ENCODE results near the gene FOXP1. TPM values are rescaled to one million over a fixed set of nuclear protein-coding genes. Genes with fewer than 3 reads are reported as not detected.

The FOXP1 gene
- polyA plus RNA-seq, 1 donor (not counting 4 experiments of a cell fraction or from before 2014, with no cell fraction given): 14.6 TPM

DNA sequence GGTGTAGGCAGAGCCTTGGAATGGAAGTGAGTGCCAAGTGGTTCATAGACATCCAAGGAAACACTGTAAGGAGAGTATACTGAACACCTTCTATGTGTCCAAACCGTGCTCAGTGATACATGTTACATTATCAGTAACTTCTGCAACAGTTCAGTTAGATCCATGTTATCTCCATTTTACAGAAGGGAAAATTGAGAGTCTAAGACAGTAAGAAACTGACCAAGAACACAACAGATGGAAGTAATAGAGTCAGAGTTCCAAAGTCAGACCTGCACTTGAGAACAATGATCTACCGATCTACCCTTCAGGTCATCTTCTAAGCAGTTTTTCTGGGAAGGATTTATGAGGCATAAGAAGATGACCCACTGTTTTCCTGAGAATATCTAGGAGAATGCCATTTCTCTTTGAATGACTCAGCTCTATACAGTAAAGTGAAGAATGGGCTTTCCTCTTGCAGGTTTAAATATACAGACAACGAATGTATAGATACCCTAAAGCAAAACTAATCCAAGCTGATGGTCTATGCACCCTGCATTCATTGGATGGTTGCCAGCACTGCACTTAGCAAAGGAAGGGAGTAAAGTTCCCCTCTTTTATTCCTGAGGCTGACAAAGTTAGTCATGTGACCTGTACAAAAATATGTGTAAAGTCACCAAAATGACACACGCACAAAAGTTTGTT lies 667.0 kb downstream of the FOXP1 start:
- no peaks in the 10 kb centered on the region for H3K36me3 ChIP-seq (ENCODE audit: control insufficient read depth in 2 of 2, extremely low read depth in 1 of 2, insufficient read depth in 2 of 2, low read length in 2 of 2)
- no peaks in the 10 kb centered on the region for H3K27me3 ChIP-seq (ENCODE audit: control insufficient read depth, extremely low read depth, insufficient read depth, low read length)
- H3K4me1 ChIP-seq (ENCODE audit: control insufficient read depth, extremely low read depth, insufficient read depth, low read length): no peaks in the 10 kb centered on the region
- H3K9me3 ChIP-seq (ENCODE audit: control insufficient read depth, low read depth, low read length): no peaks in the 10 kb centered on the region
- dilution Hi-C loops (cut with MboI; ENCODE audit: extremely low pct_ligation_motif_present, low sequenced_read_pairs): no loop called here
- H3K4me2 ChIP-seq (ENCODE audit: control insufficient read depth, extremely low read depth, insufficient read depth, low read depth, low read length): no peak overlapping the region
- no peak overlapping the region for H2AFZ ChIP-seq (ENCODE audit: control insufficient read depth, low read length)
- H3K27ac ChIP-seq (ENCODE audit: control insufficient read depth, insufficient read depth, low read length): no peak overlapping the region
- H3K9ac ChIP-seq (ENCODE audit: control insufficient read depth, extremely low read depth, insufficient read depth, low read length): no peak overlapping the region
- no peaks in the 10 kb centered on the region for H3K9me1 ChIP-seq (ENCODE audit: control insufficient read depth, extremely low read depth, insufficient read depth, low read length)
- no peaks in the 10 kb centered on the region for H3K79me2 ChIP-seq (ENCODE audit: control insufficient read depth, insufficient read depth, low read length)
- no peak for FAIRE-seq
- no peak overlapping the region for H3K4me3 ChIP-seq (ENCODE audit: control insufficient read depth in 2 of 3, extremely low read depth in 1 of 3, insufficient read depth in 2 of 3, low read depth in 1 of 3, low read length in 3 of 3)
- no peak for DNase-seq (ENCODE audit: low read depth, low spot score)
- no peaks in the 10 kb centered on the region for H4K20me1 ChIP-seq (ENCODE audit: control insufficient read depth, extremely low read depth, insufficient read depth, low read length)
- TF ChIP-seq EZH2 (IDR thresholded peaks at IDR 0.05; ENCODE audit: low read length): no peak
- TF ChIP-seq, protein P1, sequence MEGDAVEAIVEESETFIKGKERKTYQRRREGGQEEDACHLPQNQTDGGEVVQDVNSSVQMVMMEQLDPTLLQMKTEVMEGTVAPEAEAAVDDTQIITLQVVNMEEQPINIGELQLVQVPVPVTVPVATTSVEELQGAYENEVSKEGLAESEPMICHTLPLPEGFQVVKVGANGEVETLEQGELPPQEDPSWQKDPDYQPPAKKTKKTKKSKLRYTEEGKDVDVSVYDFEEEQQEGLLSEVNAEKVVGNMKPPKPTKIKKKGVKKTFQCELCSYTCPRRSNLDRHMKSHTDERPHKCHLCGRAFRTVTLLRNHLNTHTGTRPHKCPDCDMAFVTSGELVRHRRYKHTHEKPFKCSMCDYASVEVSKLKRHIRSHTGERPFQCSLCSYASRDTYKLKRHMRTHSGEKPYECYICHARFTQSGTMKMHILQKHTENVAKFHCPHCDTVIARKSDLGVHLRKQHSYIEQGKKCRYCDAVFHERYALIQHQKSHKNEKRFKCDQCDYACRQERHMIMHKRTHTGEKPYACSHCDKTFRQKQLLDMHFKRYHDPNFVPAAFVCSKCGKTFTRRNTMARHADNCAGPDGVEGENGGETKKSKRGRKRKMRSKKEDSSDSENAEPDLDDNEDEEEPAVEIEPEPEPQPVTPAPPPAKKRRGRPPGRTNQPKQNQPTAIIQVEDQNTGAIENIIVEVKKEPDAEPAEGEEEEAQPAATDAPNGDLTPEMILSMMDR (optimal IDR thresholded peaks at IDR 0.05 in 1 of 3, IDR thresholded peaks at IDR 0.05 in 1 of 3, conservative IDR thresholded peaks at IDR 0.05 in 1 of 3; ENCODE audit: extremely low read depth in 1 of 3, insufficient read depth in 2 of 3, low read length in 3 of 3): no peak

DNA sequence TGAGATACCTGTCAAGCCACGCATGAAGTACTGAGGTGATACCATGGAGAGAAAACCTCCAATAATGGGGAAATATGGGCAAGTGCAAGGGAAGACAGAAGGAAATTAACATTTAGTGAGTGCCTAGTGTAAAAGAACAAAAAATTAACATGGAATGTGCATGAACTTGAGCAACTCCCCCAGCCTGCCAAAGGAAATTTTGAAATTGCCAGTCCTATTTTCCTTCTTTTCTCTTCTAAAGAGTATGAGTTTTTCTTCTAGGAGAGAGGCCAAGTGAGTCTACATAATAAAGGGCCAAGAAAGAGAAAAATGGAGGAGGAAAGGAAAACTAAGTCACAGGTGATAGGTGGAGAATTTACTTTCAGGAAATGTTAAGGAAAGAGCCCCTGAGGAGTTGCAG lies 668.7 kb downstream of the FOXP1 start:
- FAIRE-seq: no peak
- TF ChIP-seq, protein P1 (optimal IDR thresholded peaks at IDR 0.05 in 1 of 3, IDR thresholded peaks at IDR 0.05 in 1 of 3, conservative IDR thresholded peaks at IDR 0.05 in 1 of 3; ENCODE audit: extremely low read depth in 1 of 3, insufficient read depth in 2 of 3, low read length in 3 of 3): no peak

More for the DNA sequence above, 668.7 kb downstream of the FOXP1 start:
- H3K4me1 ChIP-seq (ENCODE audit: control insufficient read depth, extremely low read depth, insufficient read depth, low read length): no peaks in the 10 kb centered on the region
- H3K9ac ChIP-seq (ENCODE audit: control insufficient read depth, extremely low read depth, insufficient read depth, low read length): no peak overlapping the region
- no peaks in the 10 kb centered on the region for H4K20me1 ChIP-seq (ENCODE audit: control insufficient read depth, extremely low read depth, insufficient read depth, low read length)
- no peaks in the 10 kb centered on the region for H3K79me2 ChIP-seq (ENCODE audit: control insufficient read depth, insufficient read depth, low read length)
- no peak overlapping the region for H3K4me3 ChIP-seq (ENCODE audit: control insufficient read depth in 2 of 3, extremely low read depth in 1 of 3, insufficient read depth in 2 of 3, low read depth in 1 of 3, low read length in 3 of 3)
- H3K36me3 ChIP-seq (ENCODE audit: control insufficient read depth in 2 of 2, extremely low read depth in 1 of 2, insufficient read depth in 2 of 2, low read length in 2 of 2): no peaks in the 10 kb centered on the region
- no peaks in the 10 kb centered on the region for H3K9me3 ChIP-seq (ENCODE audit: control insufficient read depth, low read depth, low read length)
- no peak overlapping the region for H3K27ac ChIP-seq (ENCODE audit: control insufficient read depth, insufficient read depth, low read length)
- H2AFZ ChIP-seq (ENCODE audit: control insufficient read depth, low read length): no peak overlapping the region
- dilution Hi-C loops (cut with MboI; ENCODE audit: extremely low pct_ligation_motif_present, low sequenced_read_pairs): no loop called here
- no peaks in the 10 kb centered on the region for H3K27me3 ChIP-seq (ENCODE audit: control insufficient read depth, extremely low read depth, insufficient read depth, low read length)
- H3K4me2 ChIP-seq (ENCODE audit: control insufficient read depth, extremely low read depth, insufficient read depth, low read depth, low read length): no peak overlapping the region
- H3K9me1 ChIP-seq (ENCODE audit: control insufficient read depth, extremely low read depth, insufficient read depth, low read length): no peaks in the 10 kb centered on the region
- no peak for DNase-seq (ENCODE audit: low read depth, low spot score)

All from keratinocyte (primary cell).